Osteocyte (in vitro differentiated cells): ENCODE data around the gene CHRDL1. TPM values are rescaled to one million over a fixed set of nuclear protein-coding genes. Genes with fewer than 3 reads are reported as not detected.

Experiments used
- DNase-seq: peaks from one replicate; pipeline ENCODE4 v3.0.0; 2021; ENCODE audit warnings: mixed read lengths; ENCODE audit not compliant: unreplicated experiment; ENCODE audit errors: extremely low spot score
- H3K27ac Mint-ChIP-seq: one replicate; pipeline ENCODE4 v1.8.0; 2021; ENCODE audit warnings: mild to moderate bottlenecking, mixed read lengths; ENCODE audit not compliant: unreplicated experiment
- H3K27me3 Mint-ChIP-seq: one replicate; pipeline ENCODE4 v1.8.0; 2021; ENCODE audit warnings: mixed read lengths; ENCODE audit not compliant: unreplicated experiment
- H3K36me3 Mint-ChIP-seq: one replicate; pipeline ENCODE4 v1.8.0; 2021; ENCODE audit warnings: mixed read lengths; ENCODE audit not compliant: unreplicated experiment
- H3K4me1 Mint-ChIP-seq: one replicate; pipeline ENCODE4 v1.8.0; 2021; ENCODE audit warnings: mixed read lengths; ENCODE audit not compliant: unreplicated experiment
- H3K4me3 Mint-ChIP-seq: one replicate; pipeline ENCODE4 v1.8.0; 2021; ENCODE audit warnings: mild to moderate bottlenecking, moderate library complexity, mixed read lengths; ENCODE audit not compliant: unreplicated experiment
- H3K9me3 Mint-ChIP-seq: one replicate; pipeline ENCODE4 v1.8.0; 2021; ENCODE audit warnings: mixed read lengths; ENCODE audit not compliant: unreplicated experiment
- total RNA-seq: library from RNA; stranded (reverse); gene quantifications from 2 replicates; pipeline ENCODE4 v1.2.1, GENCODE V29; 2021
- TF ChIP-seq, protein P1 (sequence below): fragments of 200-600 bp; sonication (generic); IDR thresholded peaks from 2 replicates; pipeline ENCODE4 v1.5.0; 2021; ENCODE audit warnings: antibody characterized with exemption, mild to moderate bottlenecking, moderate library complexity

CHRDL1 gene
- total RNA-seq, 1 donor from 2014 or later: 0.32 TPM

DNA sequence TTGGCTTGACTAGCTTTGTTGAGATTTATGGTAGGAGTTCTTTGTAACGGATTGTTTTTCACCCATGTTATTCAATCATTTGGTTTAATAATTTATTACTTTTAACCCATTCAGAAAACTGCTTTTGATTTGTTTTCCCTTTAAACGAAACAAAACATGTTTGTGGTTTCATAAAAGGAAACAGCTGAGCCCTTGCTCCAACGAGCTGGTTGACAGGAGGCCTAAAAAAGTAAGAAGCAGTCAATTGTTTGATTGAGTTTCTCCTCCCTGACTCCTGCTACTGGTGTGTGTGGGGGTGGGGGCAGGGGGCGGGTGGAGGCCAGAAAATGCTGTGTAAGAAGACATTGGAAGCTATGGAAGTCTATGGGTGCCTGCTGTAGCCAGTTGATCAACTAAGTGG lies 102.8 kb downstream of the CHRDL1 start:
- H3K4me3 Mint-ChIP-seq: no peak overlapping the region
- H3K36me3 Mint-ChIP-seq: no peaks in the 10 kb centered on the region
- no peaks in the 10 kb centered on the region for H3K4me1 Mint-ChIP-seq
- no peaks in the 10 kb centered on the region for H3K27me3 Mint-ChIP-seq
- H3K27ac Mint-ChIP-seq: no peak overlapping the region
- no peak for DNase-seq
- H3K9me3 Mint-ChIP-seq: no peaks in the 10 kb centered on the region
- TF ChIP-seq, protein P1, sequence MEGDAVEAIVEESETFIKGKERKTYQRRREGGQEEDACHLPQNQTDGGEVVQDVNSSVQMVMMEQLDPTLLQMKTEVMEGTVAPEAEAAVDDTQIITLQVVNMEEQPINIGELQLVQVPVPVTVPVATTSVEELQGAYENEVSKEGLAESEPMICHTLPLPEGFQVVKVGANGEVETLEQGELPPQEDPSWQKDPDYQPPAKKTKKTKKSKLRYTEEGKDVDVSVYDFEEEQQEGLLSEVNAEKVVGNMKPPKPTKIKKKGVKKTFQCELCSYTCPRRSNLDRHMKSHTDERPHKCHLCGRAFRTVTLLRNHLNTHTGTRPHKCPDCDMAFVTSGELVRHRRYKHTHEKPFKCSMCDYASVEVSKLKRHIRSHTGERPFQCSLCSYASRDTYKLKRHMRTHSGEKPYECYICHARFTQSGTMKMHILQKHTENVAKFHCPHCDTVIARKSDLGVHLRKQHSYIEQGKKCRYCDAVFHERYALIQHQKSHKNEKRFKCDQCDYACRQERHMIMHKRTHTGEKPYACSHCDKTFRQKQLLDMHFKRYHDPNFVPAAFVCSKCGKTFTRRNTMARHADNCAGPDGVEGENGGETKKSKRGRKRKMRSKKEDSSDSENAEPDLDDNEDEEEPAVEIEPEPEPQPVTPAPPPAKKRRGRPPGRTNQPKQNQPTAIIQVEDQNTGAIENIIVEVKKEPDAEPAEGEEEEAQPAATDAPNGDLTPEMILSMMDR: no peak

- TF ChIP-seq, protein P1: no peak
- no peaks in the 10 kb centered on the region for H3K4me1 Mint-ChIP-seq
- H3K4me3 Mint-ChIP-seq: no peak overlapping the region
- no peak for DNase-seq
- no peaks in the 10 kb centered on the region for H3K36me3 Mint-ChIP-seq
- H3K27me3 Mint-ChIP-seq: no peaks in the 10 kb centered on the region
- H3K9me3 Mint-ChIP-seq: no peaks in the 10 kb centered on the region
- H3K27ac Mint-ChIP-seq: no peak overlapping the region
Measured at GRCh38 chrX:110691446-110691845, 104.2 kb downstream of the CHRDL1 start.

GRCh38 chrX:110684653-110685052 lies 111.0 kb downstream of the CHRDL1 start:
- no peaks in the 10 kb centered on the region for H3K27me3 Mint-ChIP-seq
- TF ChIP-seq, protein P1: no peak
- no peaks in the 10 kb centered on the region for H3K36me3 Mint-ChIP-seq
- H3K27ac Mint-ChIP-seq: no peak overlapping the region
- no peaks in the 10 kb centered on the region for H3K4me1 Mint-ChIP-seq
- H3K9me3 Mint-ChIP-seq: no peaks in the 10 kb centered on the region
- no peak overlapping the region for H3K4me3 Mint-ChIP-seq
- DNase-seq: no peak

GRCh38 chrX:110683925-110684324 lies 111.7 kb downstream of the CHRDL1 start:
- no peaks in the 10 kb centered on the region for H3K9me3 Mint-ChIP-seq

GRCh38 chrX:110678591-110678990 lies 117.0 kb downstream of the CHRDL1 start:
- TF ChIP-seq, protein P1: no peak
- no peak for DNase-seq
- Mint-ChIP-seq H3K9me3 (no peaks in the 10 kb centered on the region), H3K4me3 (no peak overlapping the region), H3K27me3 (peaks cover 11% of the 10 kb centered on the region), H3K36me3 (no peaks in the 10 kb centered on the region), H3K27ac (no peak overlapping the region), H3K4me1 (no peaks in the 10 kb centered on the region)

More at GRCh38 chrX:110683925-110684324, 111.7 kb downstream of the CHRDL1 start:
- Mint-ChIP-seq H3K4me1 (no peaks in the 10 kb centered on the region), H3K4me3 (no peak overlapping the region), H3K36me3 (no peaks in the 10 kb centered on the region), H3K27me3 (no peaks in the 10 kb centered on the region), H3K27ac (no peak overlapping the region)
- DNase-seq: no peak
- TF ChIP-seq, protein P1: no peak
